H9 (cell line): ENCODE measurements around the gene C12orf56. TPM values are rescaled to one million over a fixed set of nuclear protein-coding genes. Genes with fewer than 3 reads are reported as not detected.
"Not testable (repeated sequence)": the region's sequence is repeated elsewhere in the genome, so short reads cannot be mapped to it uniquely, and the experiment has no call there.

ENCODE experiments used
- DNase-seq: peaks from one replicate; pipeline ENCODE4 v3.0.0-alpha.2; 2017
- H2AFZ ChIP-seq: one replicate; pipeline ENCODE4 v1.6.1; 2013; ENCODE audit warnings: mild to moderate bottlenecking, low read length, control low read depth, moderate library complexity
- H2AK5ac ChIP-seq: 2 replicates; pipeline ENCODE4 v1.6.1; 2013; ENCODE audit warnings: low read length, control low read depth, mixed read lengths; ENCODE audit not compliant: insufficient read length
- H2BK120ac ChIP-seq: one replicate; pipeline ENCODE4 v1.6.1; 2013; ENCODE audit warnings: low read depth, mild to moderate bottlenecking, low read length, control low read depth, inconsistent platforms; ENCODE audit not compliant: poor library complexity, severe bottlenecking
- H2BK12ac ChIP-seq: 2 replicates; pipeline ENCODE4 v1.6.1; 2013; ENCODE audit warnings: low read length, control low read depth, mixed read lengths, low read depth; ENCODE audit not compliant: insufficient read length
- H2BK15ac ChIP-seq: 2 replicates; pipeline ENCODE4 v1.6.1; 2013; ENCODE audit warnings: low read depth, low read length, control low read depth
- H2BK20ac ChIP-seq: one replicate; pipeline ENCODE4 v1.6.1; 2013; ENCODE audit warnings: low read depth, mild to moderate bottlenecking, low read length, control low read depth, inconsistent platforms; ENCODE audit not compliant: poor library complexity, severe bottlenecking
- H2BK5ac ChIP-seq: 2 replicates; pipeline ENCODE4 v1.6.1; 2013; ENCODE audit warnings: low read length, control low read depth, mixed read lengths; ENCODE audit not compliant: insufficient read length
- H3K14ac ChIP-seq: 2 replicates; pipeline ENCODE4 v1.6.1; 2013; ENCODE audit warnings: low read length, control low read depth; ENCODE audit not compliant: insufficient read depth
- H3K18ac ChIP-seq: 2 replicates; pipeline ENCODE4 v1.6.1; 2013; ENCODE audit warnings: low read depth, mild to moderate bottlenecking, mixed read lengths, low read length, control low read depth; ENCODE audit not compliant: insufficient read length
- H3K23ac ChIP-seq: 2 replicates; pipeline ENCODE4 v1.6.1; 2013; ENCODE audit warnings: low read length, control low read depth, mixed read lengths, low read depth; ENCODE audit not compliant: insufficient read length
- H3K23me2 ChIP-seq: 2 replicates; pipeline ENCODE4 v1.6.1; 2013; ENCODE audit warnings: low read depth, mild to moderate bottlenecking, mixed read lengths, low read length, control low read depth; ENCODE audit not compliant: insufficient read length, poor library complexity, severe bottlenecking
- H3K27ac ChIP-seq: 2 replicates; pipeline ENCODE4 v1.5.1; 2013; ENCODE audit warnings: low read length, control low read depth, mixed read lengths, low read depth; ENCODE audit not compliant: insufficient read length
- H3K27me3 ChIP-seq: 2 replicates; pipeline ENCODE4 v1.6.1; 2013; ENCODE audit warnings: low read length, control low read depth, inconsistent platforms; ENCODE audit not compliant: insufficient read depth
- H3K4ac ChIP-seq: 2 replicates; pipeline ENCODE4 v1.6.1; 2013; ENCODE audit warnings: low read depth, mild to moderate bottlenecking, control low read depth, inconsistent platforms, low read length, moderate library complexity
- H3K4me1 ChIP-seq: 2 replicates; pipeline ENCODE4 v1.6.1; 2013; ENCODE audit warnings: low read length, control low read depth, inconsistent platforms; ENCODE audit not compliant: insufficient read depth
- H3K4me2 ChIP-seq: 2 replicates; pipeline ENCODE4 v1.6.1; 2013; ENCODE audit warnings: low read length, control low read depth, mixed read lengths; ENCODE audit not compliant: insufficient read length, insufficient read depth
- H3K56ac ChIP-seq: 2 replicates; pipeline ENCODE4 v1.6.1; 2013; ENCODE audit warnings: low read depth, mild to moderate bottlenecking, mixed read lengths, low read length, control low read depth; ENCODE audit not compliant: insufficient read length
- H3K79me1 ChIP-seq: 2 replicates; pipeline ENCODE4 v1.6.1; 2013; ENCODE audit warnings: low read depth, mild to moderate bottlenecking, moderate library complexity, low read length, control low read depth, inconsistent platforms; ENCODE audit not compliant: insufficient read depth, poor library complexity, severe bottlenecking
- H3K79me2 ChIP-seq: 2 replicates; pipeline ENCODE4 v1.6.1; 2013; ENCODE audit warnings: low read length, control low read depth, inconsistent platforms; ENCODE audit not compliant: insufficient read depth
- H3K9ac ChIP-seq: 2 replicates; pipeline ENCODE4 v1.6.1; 2013; ENCODE audit warnings: low read length, control low read depth, mixed read lengths; ENCODE audit not compliant: insufficient read length; ENCODE audit errors: extremely low read depth
- H3K9me3 ChIP-seq: one replicate; pipeline ENCODE4 v1.6.1; 2013; ENCODE audit warnings: low read depth, low read length, inconsistent platforms; ENCODE audit not compliant: control insufficient read depth
- H3T11ph ChIP-seq: one replicate; pipeline ENCODE4 v1.6.1; 2013; ENCODE audit warnings: mild to moderate bottlenecking, low read length, control low read depth, inconsistent platforms
- H4K20me1 ChIP-seq: one replicate; pipeline ENCODE4 v1.6.1; 2013; ENCODE audit not compliant: control insufficient read depth, insufficient read length, insufficient read depth
- H4K5ac ChIP-seq: 2 replicates; pipeline ENCODE4 v1.6.1; 2013; ENCODE audit warnings: low read depth, mild to moderate bottlenecking, mixed read lengths, low read length, control low read depth; ENCODE audit not compliant: insufficient read length
- H4K8ac ChIP-seq: replicated peaks from 2 replicates; pipeline ENCODE4 v1.6.1; 2013; ENCODE audit warnings: low read length, control low read depth, mixed read lengths, low read depth; ENCODE audit not compliant: insufficient read length
- H4K91ac ChIP-seq: 2 replicates; pipeline ENCODE4 v1.6.1; 2013; ENCODE audit warnings: low read depth, mild to moderate bottlenecking, moderate library complexity, mixed read lengths, low read length, control low read depth; ENCODE audit not compliant: insufficient read length
- H3K27ac Mint-ChIP-seq, 3 experiments: 2 replicates in 2 of 3; 3 replicates in 1 of 3; pipeline ENCODE4 v1.8.0; 2020 to 2021; ENCODE audit warnings: mixed read lengths in 3 of 3, mild to moderate bottlenecking in 1 of 3, moderate library complexity in 1 of 3
- H3K27me3 Mint-ChIP-seq: 2 replicates; pipeline ENCODE4 v1.8.0; 2021; ENCODE audit warnings: low read depth, mild to moderate bottlenecking, moderate library complexity, mixed read lengths
- H3K36me3 Mint-ChIP-seq, 3 experiments: 2 replicates in 2 of 3; 3 replicates in 1 of 3; pipeline ENCODE4 v1.8.0; 2020 to 2021; ENCODE audit warnings: low read depth in 3 of 3, mixed read lengths in 3 of 3; ENCODE audit not compliant: insufficient read depth in 1 of 3
- H3K4me1 Mint-ChIP-seq, 2 experiments: 2 replicates each; pipeline ENCODE4 v1.8.0; 2020; ENCODE audit warnings: mixed read lengths in 2 of 2
- H3K4me3 Mint-ChIP-seq, 2 experiments: 2 replicates in 1 of 2; 3 replicates in 1 of 2; pipeline ENCODE4 v1.8.0; 2020 to 2021; ENCODE audit warnings: mild to moderate bottlenecking in 2 of 2, mixed read lengths in 2 of 2, moderate library complexity in 1 of 2
- H3K9me3 Mint-ChIP-seq, 2 experiments: 2 replicates in 1 of 2; 3 replicates in 1 of 2; pipeline ENCODE4 v1.8.0; 2020; ENCODE audit warnings: mild to moderate bottlenecking in 2 of 2, mixed read lengths in 2 of 2, moderate library complexity in 1 of 2
- WGBS: extraction: QIAGEN DNeasy Blood & Tissue Kit; methylation state at CpG from one replicate; pipeline ENCODE4 v1.1.7; 2013; ENCODE audit warnings: missing lambda C conversion rate, low lambda C conversion rate, mixed read lengths; ENCODE audit not compliant: insufficient read length; ENCODE audit errors: extremely low coverage; 5-methylcytosine and 5-hydroxymethylcytosine counted together
- total RNA-seq: library from RNA; stranded (reverse); gene quantifications from 2 replicates; pipeline ENCODE4 v1.2.1, GENCODE V29; 2021
- TF ChIP-seq, protein P1 (sequence below): fragments of 200-600 bp; sonication (generic); conservative IDR thresholded peaks from 3 replicates; pipeline ENCODE4 v1.8.0; 2021; ENCODE audit warnings: antibody characterized with exemption, mild to moderate bottlenecking

The C12orf56 gene
- total RNA-seq, 1 experiment from 2014 or later = 2.2 TPM

DNA sequence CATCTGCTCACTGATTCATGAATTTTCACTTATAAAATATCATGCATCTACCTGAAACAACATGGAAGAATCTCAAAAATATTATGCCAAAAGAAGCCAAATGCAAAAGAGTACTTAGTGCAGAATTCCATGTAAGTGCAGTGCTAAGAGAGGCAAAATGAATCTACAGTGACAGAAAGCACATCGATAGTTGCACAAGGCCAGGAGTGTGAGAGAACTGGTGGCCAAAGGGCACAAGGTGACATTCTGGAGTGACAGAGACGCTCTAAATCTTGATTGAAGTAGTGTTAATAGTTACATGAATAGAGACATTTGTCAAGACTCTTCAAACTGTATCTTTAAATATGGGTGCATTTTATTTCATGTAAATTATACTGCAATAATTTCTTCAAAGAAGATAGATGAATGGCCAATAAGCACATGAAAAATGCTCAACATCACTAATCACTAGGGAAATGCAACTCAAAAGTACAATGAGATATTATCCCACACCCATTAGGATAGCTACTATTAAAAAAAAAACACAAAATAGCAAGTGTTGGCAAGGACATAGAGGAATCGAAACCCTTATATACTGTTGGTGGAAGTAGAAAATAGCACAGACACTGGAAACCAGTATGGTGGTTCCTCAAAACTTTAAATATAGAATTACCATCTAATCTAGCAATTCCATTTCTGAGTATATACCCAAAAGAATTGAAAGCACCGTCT lies 96.7 kb downstream of the C12orf56 start:
- H3K23me2 ChIP-seq = no peaks in the 10 kb centered on the region
- no peak overlapping the region for H3K4me3 Mint-ChIP-seq

DNA sequence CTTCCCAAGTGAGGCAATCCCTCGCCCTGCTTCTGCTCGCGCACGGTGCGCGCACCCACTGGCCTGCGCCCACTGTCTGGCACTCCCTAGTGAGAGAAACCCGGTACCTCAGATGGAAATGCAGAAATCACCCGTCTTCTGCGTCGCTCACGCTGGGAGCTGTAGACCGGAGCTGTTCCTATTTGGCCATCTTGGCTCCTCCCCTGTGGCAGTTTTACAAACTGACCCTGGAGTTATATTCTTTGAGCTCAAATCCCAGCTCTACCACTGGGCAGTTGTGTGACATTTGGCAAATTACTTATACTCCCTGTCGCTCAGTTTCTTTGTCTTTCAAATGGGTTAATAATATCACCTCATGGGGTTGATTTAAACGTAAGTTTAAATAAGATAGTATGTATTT lies 97.4 kb downstream of the C12orf56 start:
- no CpG with 5 or more reads among the region's 15 CpGs for WGBS
- H3K4me1 Mint-ChIP-seq, H2BK5ac ChIP-seq, H3T11ph ChIP-seq, H4K91ac ChIP-seq, H3K9me3 Mint-ChIP-seq, H3K27me3 ChIP-seq, DNase-seq, H3K36me3 Mint-ChIP-seq, H3K79me1 ChIP-seq, H2BK12ac ChIP-seq, H3K4me2 ChIP-seq, H2BK15ac ChIP-seq, H3K79me2 ChIP-seq, H3K9me3 ChIP-seq, H3K27ac Mint-ChIP-seq, H4K20me1 ChIP-seq, H2AFZ ChIP-seq, H4K5ac ChIP-seq, H2BK120ac ChIP-seq, H3K14ac ChIP-seq, H3K56ac ChIP-seq, H2AK5ac ChIP-seq, H3K4me1 ChIP-seq, H2BK20ac ChIP-seq, H3K23ac ChIP-seq, H4K8ac ChIP-seq, H3K23me2 ChIP-seq, H3K18ac ChIP-seq, H3K27me3 Mint-ChIP-seq, H3K4ac ChIP-seq, H3K27ac ChIP-seq: not testable (repeated sequence)
- peak overlapping the region; percentile 27 to 38; a peak in 2 of 5 replicates for H3K4me3 Mint-ChIP-seq
- peak overlapping the region; percentile 29 for H3K9ac ChIP-seq

More for the DNA sequence above, 96.7 kb downstream of the C12orf56 start:
- Histone ChIP-seq H3K79me2 (no peaks in the 10 kb centered on the region), H3K9me3 (no peaks in the 10 kb centered on the region), H3K14ac (no peak overlapping the region), H2AFZ (no peak overlapping the region), H4K5ac (no peak overlapping the region), H3K4me2 (no peak overlapping the region), H2BK20ac (no peak overlapping the region), H2AK5ac (no peak overlapping the region), H4K91ac (no peak overlapping the region), H4K8ac (no peak overlapping the region), H3K79me1 (no peaks in the 10 kb centered on the region), H3K56ac (no peak overlapping the region), H4K20me1 (no peaks in the 10 kb centered on the region), H3K9ac (no peak overlapping the region), H3K18ac (no peak overlapping the region), H3K23ac (no peak overlapping the region), H3K4ac (no peak overlapping the region), H2BK120ac (no peak overlapping the region), H3K4me1 (no peaks in the 10 kb centered on the region), H2BK5ac (no peak overlapping the region), H2BK15ac (no peak overlapping the region), H2BK12ac (no peak overlapping the region), H3K27me3 (no peaks in the 10 kb centered on the region), H3T11ph (no peak overlapping the region), H3K27ac (no peak overlapping the region)
- no CpG with 5 or more reads among the region's 4 CpGs for WGBS
- Mint-ChIP-seq H3K4me1 (peaks cover 0 to 5% of the 10 kb centered on the region in 2 experiments; a peak in 1 of 4 replicates), H3K9me3 (no peaks in the 10 kb centered on the region; a peak in 2 of 5 replicates), H3K27ac (no peak overlapping the region), H3K27me3 (no peaks in the 10 kb centered on the region; the same call in 1 of the 2 replicates), H3K36me3 (peaks cover 0 to 2% (median 0%) of the 10 kb centered on the region in 3 experiments; a peak in 1 of 7 replicates)
- TF ChIP-seq, protein P1, sequence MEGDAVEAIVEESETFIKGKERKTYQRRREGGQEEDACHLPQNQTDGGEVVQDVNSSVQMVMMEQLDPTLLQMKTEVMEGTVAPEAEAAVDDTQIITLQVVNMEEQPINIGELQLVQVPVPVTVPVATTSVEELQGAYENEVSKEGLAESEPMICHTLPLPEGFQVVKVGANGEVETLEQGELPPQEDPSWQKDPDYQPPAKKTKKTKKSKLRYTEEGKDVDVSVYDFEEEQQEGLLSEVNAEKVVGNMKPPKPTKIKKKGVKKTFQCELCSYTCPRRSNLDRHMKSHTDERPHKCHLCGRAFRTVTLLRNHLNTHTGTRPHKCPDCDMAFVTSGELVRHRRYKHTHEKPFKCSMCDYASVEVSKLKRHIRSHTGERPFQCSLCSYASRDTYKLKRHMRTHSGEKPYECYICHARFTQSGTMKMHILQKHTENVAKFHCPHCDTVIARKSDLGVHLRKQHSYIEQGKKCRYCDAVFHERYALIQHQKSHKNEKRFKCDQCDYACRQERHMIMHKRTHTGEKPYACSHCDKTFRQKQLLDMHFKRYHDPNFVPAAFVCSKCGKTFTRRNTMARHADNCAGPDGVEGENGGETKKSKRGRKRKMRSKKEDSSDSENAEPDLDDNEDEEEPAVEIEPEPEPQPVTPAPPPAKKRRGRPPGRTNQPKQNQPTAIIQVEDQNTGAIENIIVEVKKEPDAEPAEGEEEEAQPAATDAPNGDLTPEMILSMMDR = no peak
- DNase-seq = no peak
